Stimulated activated CD8-positive, alpha-beta memory T cell treated with anti-CD3 and anti-CD28 coated beads, Interleukin-12 subunit alpha, Interleukin-12 subunit beta, amount 100 ng/mL, for 1 hour (primary cell): ENCODE data around the gene DCLK3.

ENCODE experiments used
- DNase-seq: peaks from one replicate; pipeline ENCODE4 v3.0.0-alpha.2; 2020; ENCODE audit warnings: low read depth

Gene DCLK3

GRCh38 chr3:36709281-36709680 is 55.1 kb downstream of the DCLK3 start:
- DNase-seq = no peak

- DNase-seq = no peak
Observed at GRCh38 chr3:36707623-36708409, 56.5 kb downstream of the DCLK3 start.

GRCh38 chr3:36705015-36705414 is 59.3 kb downstream of the DCLK3 start:
- DNase-seq = no peak

- DNase-seq = no peak
Observed at GRCh38 chr3:36704280-36704679, 60.1 kb downstream of the DCLK3 start.

GRCh38 chr3:36701249-36701572 is 63.1 kb downstream of the DCLK3 start:
- DNase-seq = no peak

GRCh38 chr3:36700537-36701248 is 63.7 kb downstream of the DCLK3 start:
- no peak for DNase-seq

- no peak for DNase-seq
Observed at GRCh38 chr3:36698314-36698713, 66.0 kb downstream of the DCLK3 start.

GRCh38 chr3:36697229-36698001 is 66.9 kb downstream of the DCLK3 start:
- no peak for DNase-seq

- DNase-seq = no peak
Observed at GRCh38 chr3:36696799-36697198, 67.6 kb downstream of the DCLK3 start.

GRCh38 chr3:36695769-36696137 is 68.6 kb downstream of the DCLK3 start:
- no peak for DNase-seq

- DNase-seq = no peak
Observed at GRCh38 chr3:36695113-36695768, 69.1 kb downstream of the DCLK3 start.

GRCh38 chr3:36693670-36694069 is 70.7 kb downstream of the DCLK3 start:
- DNase-seq = no peak

GRCh38 chr3:36689560-36689959 is 74.8 kb downstream of the DCLK3 start:
- DNase-seq = no peak

GRCh38 chr3:36688815-36689214 is 75.5 kb downstream of the DCLK3 start:
- no peak for DNase-seq

- no peak for DNase-seq
Observed at GRCh38 chr3:36686516-36686915, 77.8 kb downstream of the DCLK3 start.

- no peak for DNase-seq
Observed at GRCh38 chr3:36681867-36682266, 82.5 kb downstream of the DCLK3 start.

- no peak for DNase-seq
Observed at GRCh38 chr3:36680952-36681351, 83.4 kb downstream of the DCLK3 start.

GRCh38 chr3:36679384-36680200 is 84.8 kb downstream of the DCLK3 start:
- no peak for DNase-seq

- no peak for DNase-seq
Observed at GRCh38 chr3:36678216-36679013, 85.9 kb downstream of the DCLK3 start.

- no peak for DNase-seq
Observed at GRCh38 chr3:36677331-36678007, 86.9 kb downstream of the DCLK3 start.
